Neural crest cell (in vitro differentiated cells): Measurements from ENCODE around the gene AAMP. TPM values are rescaled to one million over a fixed set of nuclear protein-coding genes. Genes with fewer than 3 reads are reported as not detected.

Experiments
- DNase-seq: peaks from one replicate; pipeline ENCODE4 v3.0.0; 2021; ENCODE audit warnings: low read depth, mixed read lengths, low spot score
- H3K27ac Mint-ChIP-seq: one replicate; pipeline ENCODE4 v1.8.0; 2021; ENCODE audit warnings: mild to moderate bottlenecking, mixed read lengths; ENCODE audit not compliant: unreplicated experiment
- H3K27me3 Mint-ChIP-seq: 2 replicates; pipeline ENCODE4 v1.8.0; 2021; ENCODE audit warnings: low read depth, mild to moderate bottlenecking, mixed read lengths
- H3K36me3 Mint-ChIP-seq: 2 replicates; pipeline ENCODE4 v1.8.0; 2021; ENCODE audit warnings: low read depth, mild to moderate bottlenecking, mixed read lengths
- H3K4me1 Mint-ChIP-seq: 2 replicates; pipeline ENCODE4 v1.8.0; 2021; ENCODE audit warnings: mixed read lengths
- H3K4me3 Mint-ChIP-seq: one replicate; pipeline ENCODE4 v1.8.0; 2021; ENCODE audit warnings: mild to moderate bottlenecking, mixed read lengths
- H3K9me3 Mint-ChIP-seq: 2 replicates; pipeline ENCODE4 v1.8.0; 2021; ENCODE audit warnings: mixed read lengths
- CTCF ChIP-seq: fragments of 200-600 bp; sonication (generic); conservative IDR thresholded peaks from 2 replicates; pipeline ENCODE4 v1.5.0; 2021; ENCODE audit warnings: antibody characterized with exemption, mild to moderate bottlenecking
- microRNA-seq: library from miRNA; unstranded; fragments of <30 nt; microRNA quantifications from one replicate; pipeline ENCODE4, GENCODE V29; 2020
- total RNA-seq: library from RNA; stranded (reverse); gene quantifications from 2 replicates; pipeline ENCODE4 v1.2.1, GENCODE V29; 2021

AAMP gene
- total RNA-seq, 1 donor from 2014 or later: 76.6 TPM

- H3K27me3 Mint-ChIP-seq: peaks cover 3% of the 10 kb centered on the region
- H3K4me3 Mint-ChIP-seq: peak overlapping the region; percentile 95
- TF ChIP-seq CTCF: no peak
- H3K27ac Mint-ChIP-seq: peak overlapping the region; percentile 87
- no peaks in the 10 kb centered on the region for H3K9me3 Mint-ChIP-seq
- peaks cover 37% of the 10 kb centered on the region for H3K4me1 Mint-ChIP-seq
- DNase-seq: no peak
- no peaks in the 10 kb centered on the region for H3K36me3 Mint-ChIP-seq
These were observed 51.4 kb downstream of the AAMP start for GRCh38 chr2:218218268-218219185.

- peaks cover 37% of the 10 kb centered on the region for H3K4me1 Mint-ChIP-seq
- DNase-seq: peak; percentile 10
- no peak for TF ChIP-seq CTCF
- H3K36me3 Mint-ChIP-seq: no peaks in the 10 kb centered on the region
- peak overlapping the region; percentile 87 for H3K27ac Mint-ChIP-seq
- H3K9me3 Mint-ChIP-seq: no peaks in the 10 kb centered on the region
- H3K27me3 Mint-ChIP-seq: peaks cover 8% of the 10 kb centered on the region
- peak overlapping the region; percentile 95 for H3K4me3 Mint-ChIP-seq
These were observed 52.3 kb downstream of the AAMP start for GRCh38 chr2:218217360-218218267.

GRCh38 chr2:218216674-218217359 lies 53.1 kb downstream of the AAMP start, which contains the start of gene ARPC2:
Gene ARPC2, plus strand, starts transcription at chr2:218217189. Its CDS starts 282 bp downstream, at chr2:218217471.
- Mint-ChIP-seq H3K9me3 (no peaks in the 10 kb centered on the region), H3K4me3 (peak within 1 kb of the TSS; percentile 95), H3K27me3 (peaks cover 12% of the 10 kb centered on the region), H3K36me3 (no peaks in the 10 kb centered on the region), H3K27ac (peak within 1 kb of the TSS; percentile 89), H3K4me1 (peaks cover 37% of the 10 kb centered on the region)
- peak; percentile 89 for DNase-seq
- no peak for TF ChIP-seq CTCF

GRCh38 chr2:218216336-218216673 lies 53.6 kb downstream of the AAMP start:
- Mint-ChIP-seq H3K4me1 (peaks cover 37% of the 10 kb centered on the region), H3K27me3 (peaks cover 17% of the 10 kb centered on the region), H3K36me3 (no peaks in the 10 kb centered on the region), H3K4me3 (peak overlapping the region; percentile 95), H3K9me3 (no peaks in the 10 kb centered on the region), H3K27ac (peak overlapping the region; percentile 89)
- no peak for TF ChIP-seq CTCF
- no peak for DNase-seq

Small RNA genes lying within 50 kb of the gene (microRNA-seq; reads per million reads assigned to microRNA genes)
- not detected for gene MIR6513

Other genes with a start within 250 kb of the AAMP start
- gene RUFY4, start 200.9 kb downstream of the AAMP start, total RNA-seq: not detected in 2 replicates
- gene CXCR2, start 144.1 kb downstream of the AAMP start, total RNA-seq: not detected in 2 replicates
- gene CXCR1, start 103.2 kb downstream of the AAMP start, total RNA-seq: not detected in 2 replicates
- gene ARPC2, start 52.9 kb downstream of the AAMP start, total RNA-seq: 159 and 160 TPM in 2 replicates
- gene GPBAR1, start 9.1 kb downstream of the AAMP start, total RNA-seq: 0.14 TPM in 1 of 2 replicates, not detected in the other
- 40.3 and 42.3 TPM in 2 replicates for gene PNKD, start 382 bp upstream of the AAMP start, total RNA-seq
- gene TMBIM1, start 22.4 kb upstream of the AAMP start, total RNA-seq: 8.0 and 8.5 TPM in 2 replicates
- 0.30 TPM in 1 of 2 replicates, not detected in the other for gene CATIP, start 86.7 kb upstream of the AAMP start, total RNA-seq
- 0.09 TPM in 1 of 2 replicates, not detected in the other for gene SLC11A1, start 112.1 kb upstream of the AAMP start, total RNA-seq
- gene CTDSP1, start 129.7 kb upstream of the AAMP start, total RNA-seq: 46.4 TPM in 2 replicates
- not detected in 2 replicates for gene VIL1, start 149.0 kb upstream of the AAMP start, total RNA-seq